Stimulated activated CD8-positive, alpha-beta memory T cell treated with anti-CD3 and anti-CD28 coated beads, Interleukin-15, amount 100 ng/mL, for 48 hours (primary cell): Measurements from ENCODE around the gene OTUD4.
A peak's percentile ranks its signal among the peaks of the same experiment; 100 is the strongest.

Source experiments
- DNase-seq, 2 donors: peaks; one replicate each; pipeline ENCODE4 v3.0.0-alpha.2; 2020; ENCODE audit warnings: low read depth in 2 of 2

Gene OTUD4

GRCh38 chr4:145130788-145131399, 49.5 kb downstream of the OTUD4 start:
- DNase-seq: no peak

GRCh38 chr4:145130130-145130529, 50.3 kb downstream of the OTUD4 start:
- DNase-seq: no peak

GRCh38 chr4:145125396-145125795, 55.0 kb downstream of the OTUD4 start:
- DNase-seq: no peak

- DNase-seq: no peak
Measured at GRCh38 chr4:145108128-145108527, 72.3 kb downstream of the OTUD4 start.

- DNase-seq: no peak
Measured at GRCh38 chr4:145107126-145107525, 73.3 kb downstream of the OTUD4 start.

- DNase-seq: no peak
Measured at GRCh38 chr4:145103496-145103895, 76.9 kb downstream of the OTUD4 start.

- no peak for DNase-seq
Measured at GRCh38 chr4:145102619-145103018, 77.8 kb downstream of the OTUD4 start.

- no peak for DNase-seq
Measured at GRCh38 chr4:145101091-145101490, 79.3 kb downstream of the OTUD4 start.

GRCh38 chr4:145099653-145100052, 80.7 kb downstream of the OTUD4 start:
- DNase-seq: no peak

GRCh38 chr4:145098675-145099037, 81.7 kb downstream of the OTUD4 start:
- peak; percentile 11 to 33 for DNase-seq

GRCh38 chr4:145097821-145098674, 82.3 kb downstream of the OTUD4 start, which contains the start of the genes ABCE1 and ANAPC10:
TSS of gene ABCE1 (plus strand) at chr4:145098311. CDS start at chr4:145104413, 6,102 bp downstream.
TSS of gene ANAPC10 (minus strand) at chr4:145098196. CDS start at chr4:145096099, 2,097 bp downstream.
- DNase-seq: peak; percentile 93

- no peak for DNase-seq
Measured at GRCh38 chr4:145097331-145097820, 83.0 kb downstream of the OTUD4 start.

GRCh38 chr4:145093638-145094037, 86.8 kb downstream of the OTUD4 start:
- no peak for DNase-seq

GRCh38 chr4:145090380-145090779, 90.0 kb downstream of the OTUD4 start:
- DNase-seq: no peak

- no peak for DNase-seq
Measured at GRCh38 chr4:145083891-145084605, 96.3 kb downstream of the OTUD4 start.
